ENCODE data around the gene LHFPL4. TPM values are rescaled to one million over a fixed set of nuclear protein-coding genes. Genes with fewer than 3 reads are reported as not detected.

LHFPL4 gene
- total RNA-seq, 1 experiment from 2014 or later: not detected

DNA sequence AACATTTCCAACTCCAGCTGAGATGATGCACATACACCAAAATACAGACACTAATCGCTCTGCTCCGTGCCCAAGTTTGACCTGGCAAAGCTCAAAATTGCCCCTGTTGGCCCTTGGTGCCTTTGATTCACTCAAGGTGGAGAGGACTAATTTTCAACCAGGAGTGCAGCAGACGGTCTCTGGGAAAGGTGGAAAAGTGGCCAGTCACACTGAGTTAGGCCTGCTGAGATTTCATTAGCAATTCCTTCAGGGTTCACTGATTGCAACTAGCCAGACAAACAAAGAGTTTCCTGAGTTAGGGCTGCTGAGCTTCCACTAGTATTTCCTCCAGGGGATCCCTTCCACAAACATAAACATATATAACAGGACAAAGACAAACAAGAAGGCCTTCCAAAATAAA is 28.7 kb upstream of the LHFPL4 start:
- Mint-ChIP-seq H3K27me3 (ENCODE audit: insufficient read depth, unreplicated experiment) (no peaks in the 10 kb centered on the region), H3K9me3 (ENCODE audit: unreplicated experiment) (peaks cover 12% of the 10 kb centered on the region), H3K36me3 (ENCODE audit: insufficient read depth, unreplicated experiment) (no peaks in the 10 kb centered on the region), H3K4me3 (ENCODE audit: unreplicated experiment) (no peak overlapping the region), H3K4me1 (ENCODE audit: low read depth, unreplicated experiment) (no peaks in the 10 kb centered on the region), H3K27ac (ENCODE audit: unreplicated experiment) (no peak overlapping the region)
- ChIA-PET POLR2A (no interaction called here), CTCF (no interaction called here)
- H3K9me3 ChIP-seq: no peaks in the 10 kb centered on the region; the same call in 1 of the 2 replicates
- no peak for DNase-seq
- H3K27me3 ChIP-seq (replicated peaks; ENCODE audit: control insufficient read depth, insufficient read depth, low read length): no peaks in the 10 kb centered on the region
- no peak overlapping the region for H3K4me3 ChIP-seq (ENCODE audit: low read depth, low read length)
- H3K4me1 ChIP-seq: no peaks in the 10 kb centered on the region
- no TSS peak for BruUV-seq (replicated peaks)
- no peaks in the 10 kb centered on the region for H3K36me3 ChIP-seq (ENCODE audit: control insufficient read depth, insufficient read depth, low read length)
- TF ChIP-seq, protein P1, sequence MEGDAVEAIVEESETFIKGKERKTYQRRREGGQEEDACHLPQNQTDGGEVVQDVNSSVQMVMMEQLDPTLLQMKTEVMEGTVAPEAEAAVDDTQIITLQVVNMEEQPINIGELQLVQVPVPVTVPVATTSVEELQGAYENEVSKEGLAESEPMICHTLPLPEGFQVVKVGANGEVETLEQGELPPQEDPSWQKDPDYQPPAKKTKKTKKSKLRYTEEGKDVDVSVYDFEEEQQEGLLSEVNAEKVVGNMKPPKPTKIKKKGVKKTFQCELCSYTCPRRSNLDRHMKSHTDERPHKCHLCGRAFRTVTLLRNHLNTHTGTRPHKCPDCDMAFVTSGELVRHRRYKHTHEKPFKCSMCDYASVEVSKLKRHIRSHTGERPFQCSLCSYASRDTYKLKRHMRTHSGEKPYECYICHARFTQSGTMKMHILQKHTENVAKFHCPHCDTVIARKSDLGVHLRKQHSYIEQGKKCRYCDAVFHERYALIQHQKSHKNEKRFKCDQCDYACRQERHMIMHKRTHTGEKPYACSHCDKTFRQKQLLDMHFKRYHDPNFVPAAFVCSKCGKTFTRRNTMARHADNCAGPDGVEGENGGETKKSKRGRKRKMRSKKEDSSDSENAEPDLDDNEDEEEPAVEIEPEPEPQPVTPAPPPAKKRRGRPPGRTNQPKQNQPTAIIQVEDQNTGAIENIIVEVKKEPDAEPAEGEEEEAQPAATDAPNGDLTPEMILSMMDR (IDR thresholded peaks at IDR 0.05; ENCODE audit: insufficient read depth in 1 of 2, low read depth in 1 of 2, low read length in 1 of 2, severe bottlenecking in 1 of 2, unreplicated experiment in 1 of 2): no peak
- intact Hi-C loops (cut with micrococcal nuclease; ENCODE audit: unreplicated experiment): no loop called here

GRCh38 chr3:9581742-9582141 is 28.1 kb upstream of the LHFPL4 start:
- intact Hi-C loops (cut with micrococcal nuclease; ENCODE audit: unreplicated experiment): no loop called here
- BruUV-seq (replicated peaks): no TSS peak
- Mint-ChIP-seq H3K27ac (ENCODE audit: unreplicated experiment) (no peak overlapping the region), H3K9me3 (ENCODE audit: unreplicated experiment) (peaks cover 12% of the 10 kb centered on the region), H3K4me1 (ENCODE audit: low read depth, unreplicated experiment) (no peaks in the 10 kb centered on the region), H3K36me3 (ENCODE audit: insufficient read depth, unreplicated experiment) (no peaks in the 10 kb centered on the region), H3K27me3 (ENCODE audit: insufficient read depth, unreplicated experiment) (no peaks in the 10 kb centered on the region), H3K4me3 (ENCODE audit: unreplicated experiment) (no peak overlapping the region)
- ChIA-PET POLR2A (no interaction called here), CTCF (no interaction called here)
- DNase-seq: no peak
- H3K4me3 ChIP-seq (ENCODE audit: low read depth, low read length): no peak overlapping the region
- no peaks in the 10 kb centered on the region; the same call in 1 of the 2 replicates for H3K9me3 ChIP-seq
- H3K4me1 ChIP-seq: no peaks in the 10 kb centered on the region
- no peaks in the 10 kb centered on the region for H3K36me3 ChIP-seq (ENCODE audit: control insufficient read depth, insufficient read depth, low read length)
- TF ChIP-seq, protein P1 (IDR thresholded peaks at IDR 0.05; ENCODE audit: insufficient read depth in 1 of 2, low read depth in 1 of 2, low read length in 1 of 2, severe bottlenecking in 1 of 2, unreplicated experiment in 1 of 2): no peak
- H3K27me3 ChIP-seq (replicated peaks; ENCODE audit: control insufficient read depth, insufficient read depth, low read length): no peaks in the 10 kb centered on the region

DNA sequence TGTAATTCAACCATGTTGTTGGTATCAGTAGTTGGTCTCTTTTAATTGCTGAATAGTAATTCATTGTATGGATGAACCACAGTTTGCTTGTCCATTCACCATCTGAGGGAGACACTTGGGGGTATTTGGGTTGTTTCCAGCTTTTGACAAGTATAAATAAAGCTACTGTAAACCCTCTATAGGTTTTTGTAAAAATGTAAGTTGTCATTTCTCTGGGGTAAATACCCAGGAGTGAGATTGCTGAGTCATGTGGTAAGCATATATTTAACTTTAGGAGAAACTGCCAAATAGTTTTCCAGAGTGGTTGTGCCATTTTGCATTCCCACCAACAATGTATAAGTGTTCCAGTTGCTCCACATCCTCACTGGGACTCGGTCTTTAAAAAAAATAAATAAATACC is 15.4 kb upstream of the LHFPL4 start:
- no peaks in the 10 kb centered on the region for H3K27me3 ChIP-seq (replicated peaks; ENCODE audit: control insufficient read depth, insufficient read depth, low read length)
- H3K4me3 Mint-ChIP-seq (ENCODE audit: unreplicated experiment): no peak overlapping the region
- no peak for DNase-seq
- no peak overlapping the region for H3K4me3 ChIP-seq (ENCODE audit: low read depth, low read length)
- H3K36me3 ChIP-seq (ENCODE audit: control insufficient read depth, insufficient read depth, low read length): no peaks in the 10 kb centered on the region
- no peaks in the 10 kb centered on the region for H3K27me3 Mint-ChIP-seq (ENCODE audit: insufficient read depth, unreplicated experiment)
- H3K9me3 Mint-ChIP-seq (ENCODE audit: unreplicated experiment): peaks cover 8% of the 10 kb centered on the region
- intact Hi-C loops (cut with micrococcal nuclease; ENCODE audit: unreplicated experiment): no loop called here
- H3K4me1 Mint-ChIP-seq (ENCODE audit: low read depth, unreplicated experiment): no peaks in the 10 kb centered on the region
- BruUV-seq (replicated peaks): no TSS peak
- no peaks in the 10 kb centered on the region for H3K36me3 Mint-ChIP-seq (ENCODE audit: insufficient read depth, unreplicated experiment)
- no peaks in the 10 kb centered on the region for H3K4me1 ChIP-seq
- H3K27ac Mint-ChIP-seq (ENCODE audit: unreplicated experiment): no peak overlapping the region
- TF ChIP-seq, protein P1 (IDR thresholded peaks at IDR 0.05; ENCODE audit: insufficient read depth in 1 of 2, low read depth in 1 of 2, low read length in 1 of 2, severe bottlenecking in 1 of 2, unreplicated experiment in 1 of 2): no peak
- POLR2A ChIA-PET: no interaction called here
- CTCF ChIA-PET: no interaction called here
- H3K9me3 ChIP-seq: no peaks in the 10 kb centered on the region
